Epithelial cell of proximal tubule (primary cell): ENCODE data around the gene TSHZ1. TPM values are rescaled to one million over a fixed set of nuclear protein-coding genes. Genes with fewer than 3 reads are reported as not detected.

Experiments used
- DNase-seq: peaks from one replicate; pipeline ENCODE4 v3.0.0-alpha.2; 2011; ENCODE audit warnings: low read depth
- H3K4me3 ChIP-seq: 2 replicates; pipeline ENCODE4 v1.5.1; 2011; ENCODE audit warnings: low read depth, mild to moderate bottlenecking, low read length
- CTCF ChIP-seq: conservative IDR thresholded peaks from 2 replicates; pipeline ENCODE4 v1.5.1; 2012; ENCODE audit warnings: low read depth, mild to moderate bottlenecking, low read length
- total RNA-seq: library from RNA; depleted of rRNA; stranded (reverse); fragments of >200 nt; gene quantifications from 2 replicates; pipeline ENCODE4 v1.2.3, GENCODE V29; 2015

TSHZ1 gene
- total RNA-seq, 1 donor from 2014 or later = 5.1 TPM

- no peak for TF ChIP-seq CTCF
- no peak for DNase-seq
- H3K4me3 ChIP-seq = no peak overlapping the region
These were observed 5.1 kb downstream of the TSHZ1 start for GRCh38 chr18:75215663-75216062.

- no peak for DNase-seq
These were observed 5.8 kb downstream of the TSHZ1 start for GRCh38 chr18:75216212-75216910.

GRCh38 chr18:75216911-75217689 lies 6.5 kb downstream of the TSHZ1 start:
- H3K4me3 ChIP-seq = peak overlapping the region; percentile 24
- no peak for TF ChIP-seq CTCF

More at GRCh38 chr18:75216212-75216910, 5.8 kb downstream of the TSHZ1 start:
- no peak for TF ChIP-seq CTCF
- H3K4me3 ChIP-seq = peak overlapping the region; percentile 24

GRCh38 chr18:75218065-75218923 lies 7.7 kb downstream of the TSHZ1 start:
- H3K4me3 ChIP-seq = peak overlapping the region; percentile 8
- no peak for TF ChIP-seq CTCF
- DNase-seq = no peak

More at GRCh38 chr18:75216911-75217689, 6.5 kb downstream of the TSHZ1 start:
- no peak for DNase-seq

- peak overlapping the region; percentile 6 for H3K4me3 ChIP-seq
- TF ChIP-seq CTCF = no peak
- no peak for DNase-seq
These were observed 9.3 kb downstream of the TSHZ1 start for GRCh38 chr18:75219745-75220375.

GRCh38 chr18:75220551-75221355 lies 10.2 kb downstream of the TSHZ1 start:
- peak overlapping the region; percentile 16 for H3K4me3 ChIP-seq
- no peak for DNase-seq
- no peak for TF ChIP-seq CTCF
